ENCODE data around the gene LSM14A. TPM values are rescaled to one million over a fixed set of nuclear protein-coding genes. Genes with fewer than 3 reads are reported as not detected.

Gene LSM14A
- total and polyA plus RNA-seq, 8 donors, result 32.0 to 56.8 (median 43.4) TPM

DNA sequence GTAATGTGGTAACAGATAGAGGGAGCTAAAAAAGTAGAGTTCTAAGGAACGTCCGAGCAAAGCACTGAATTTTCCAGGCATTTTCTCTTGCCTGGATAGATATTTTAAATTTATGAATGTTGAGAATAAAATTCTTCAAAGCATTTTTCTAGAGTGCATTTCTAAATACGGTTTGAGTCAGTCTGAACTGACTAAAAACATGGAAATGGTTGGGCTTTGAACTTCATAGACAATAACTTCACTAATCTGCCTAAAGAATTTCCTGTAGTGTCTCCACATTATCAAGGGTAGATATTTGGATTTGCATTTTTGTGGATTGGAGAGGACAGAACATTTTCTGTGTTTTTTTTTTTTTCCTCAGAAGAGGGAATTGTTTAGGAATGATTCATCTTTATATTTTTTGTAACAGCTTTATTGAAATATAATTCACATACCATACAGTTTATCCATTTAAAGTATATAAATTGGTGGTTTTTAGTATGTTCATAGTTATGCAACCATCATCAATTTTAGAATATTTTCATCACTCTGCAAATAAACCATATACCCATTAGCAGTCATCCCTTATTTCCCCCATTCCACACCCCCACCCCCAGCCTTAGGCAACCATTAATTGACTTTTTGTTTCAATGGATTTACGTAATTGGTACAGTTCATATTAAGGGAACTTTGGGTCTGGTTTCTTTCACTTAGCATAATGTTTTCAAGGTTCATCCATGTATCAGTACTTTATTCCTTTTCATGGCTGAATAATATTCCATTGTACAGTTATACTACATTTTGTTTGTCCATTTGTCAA is 102.7 kb downstream of the LSM14A start:
- H3K4me1 ChIP-seq, result peaks cover 9 to 30% (median 19%) of the 10 kb centered on the region in 3 donors
- intact Hi-C loops (cut with DNase I), result no loop called here
- no peak overlapping the region for H3K4me3 ChIP-seq
- WGBS, 2 donors, result 71 to 82% methylated on average over 4 of the region's 4 CpGs
- H3K27ac ChIP-seq, result peak overlapping the region in 1 of 4 donors; percentile 15
- H3K36me3 ChIP-seq, result no peaks in the 10 kb centered on the region
- TF ChIP-seq, protein P1, sequence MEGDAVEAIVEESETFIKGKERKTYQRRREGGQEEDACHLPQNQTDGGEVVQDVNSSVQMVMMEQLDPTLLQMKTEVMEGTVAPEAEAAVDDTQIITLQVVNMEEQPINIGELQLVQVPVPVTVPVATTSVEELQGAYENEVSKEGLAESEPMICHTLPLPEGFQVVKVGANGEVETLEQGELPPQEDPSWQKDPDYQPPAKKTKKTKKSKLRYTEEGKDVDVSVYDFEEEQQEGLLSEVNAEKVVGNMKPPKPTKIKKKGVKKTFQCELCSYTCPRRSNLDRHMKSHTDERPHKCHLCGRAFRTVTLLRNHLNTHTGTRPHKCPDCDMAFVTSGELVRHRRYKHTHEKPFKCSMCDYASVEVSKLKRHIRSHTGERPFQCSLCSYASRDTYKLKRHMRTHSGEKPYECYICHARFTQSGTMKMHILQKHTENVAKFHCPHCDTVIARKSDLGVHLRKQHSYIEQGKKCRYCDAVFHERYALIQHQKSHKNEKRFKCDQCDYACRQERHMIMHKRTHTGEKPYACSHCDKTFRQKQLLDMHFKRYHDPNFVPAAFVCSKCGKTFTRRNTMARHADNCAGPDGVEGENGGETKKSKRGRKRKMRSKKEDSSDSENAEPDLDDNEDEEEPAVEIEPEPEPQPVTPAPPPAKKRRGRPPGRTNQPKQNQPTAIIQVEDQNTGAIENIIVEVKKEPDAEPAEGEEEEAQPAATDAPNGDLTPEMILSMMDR (IDR thresholded peaks at IDR 0.05), result no peak
- no peak for ATAC-seq
- DNase-seq, result no peak
- no peaks in the 10 kb centered on the region for H3K27me3 ChIP-seq
- no peaks in the 10 kb centered on the region for H3K9me3 ChIP-seq
- no peak for FAIRE-seq

DNA sequence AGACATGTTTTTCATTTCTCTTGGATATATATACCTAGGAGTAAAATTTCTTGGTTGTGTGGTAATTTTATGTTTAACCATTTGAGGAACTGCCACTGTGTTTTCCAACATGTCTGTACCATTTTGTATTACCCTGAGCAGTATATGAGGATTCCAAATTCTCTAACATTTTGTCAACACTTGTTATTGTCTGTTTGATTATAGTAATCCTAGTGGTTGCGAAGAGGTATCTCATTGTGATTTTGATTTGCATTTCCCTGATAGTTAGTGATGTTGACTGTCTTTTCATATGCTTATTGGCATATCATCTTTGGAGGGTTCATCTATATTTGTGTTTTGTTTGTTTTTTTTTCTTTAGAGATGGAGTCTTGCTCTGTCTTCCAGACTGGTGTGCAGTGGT is 103.4 kb downstream of the LSM14A start:
- Histone ChIP-seq H3K4me3 (no peak overlapping the region), H3K27ac (no peak overlapping the region), H3K9me3 (no peaks in the 10 kb centered on the region), H3K27me3 (no peaks in the 10 kb centered on the region), H3K4me1 (peaks cover 4 to 23% (median 13%) of the 10 kb centered on the region in 3 donors), H3K36me3 (no peaks in the 10 kb centered on the region)
- no peak for FAIRE-seq
- TF ChIP-seq, protein P1 (IDR thresholded peaks at IDR 0.05), result no peak
- DNase-seq, result no peak
- 97 to 98% methylated on average over 1 of the region's 1 CpG for WGBS, 2 donors
- intact Hi-C loops (cut with DNase I), result no loop called here
- no peak for ATAC-seq

DNA sequence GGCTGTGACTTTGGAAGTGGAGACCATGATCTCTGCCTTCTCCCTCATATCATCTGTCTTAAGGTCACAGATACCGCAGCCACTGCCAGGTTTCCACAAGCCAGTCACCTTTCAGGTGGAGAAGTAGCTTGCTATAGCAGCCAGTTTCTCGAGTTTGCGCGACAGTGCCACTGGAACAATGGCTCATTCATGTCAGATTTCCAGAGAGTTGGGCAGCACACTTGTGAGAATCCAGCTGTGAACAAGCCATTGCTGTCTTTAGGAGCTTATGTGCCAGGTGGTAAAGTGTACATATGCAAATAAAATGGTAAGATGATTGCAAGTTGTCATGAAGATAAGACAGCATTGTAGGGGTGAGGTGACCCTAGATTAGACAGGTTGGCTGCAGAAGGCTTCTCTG is 104.3 kb downstream of the LSM14A start:
- H3K4me3 ChIP-seq, result no peak overlapping the region
- no peak for FAIRE-seq

DNA sequence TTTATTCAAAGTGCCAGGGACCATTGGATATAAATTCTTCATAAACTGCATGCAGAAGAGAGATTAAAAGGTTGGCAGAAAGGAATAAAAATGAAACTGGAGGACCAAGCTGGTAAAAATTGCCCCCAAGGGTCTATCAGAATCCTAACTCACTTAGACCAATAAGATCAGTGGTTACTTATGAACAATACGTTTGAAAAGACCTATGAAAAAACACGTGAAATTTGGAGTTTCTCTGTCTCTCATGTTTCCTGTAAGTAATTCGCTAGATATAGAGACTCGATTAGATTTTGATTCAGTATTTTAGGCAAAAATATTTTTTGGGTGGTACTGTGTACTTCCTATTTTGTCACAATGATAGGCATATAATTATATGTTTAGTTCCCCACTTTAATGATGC is 104.9 kb downstream of the LSM14A start:
- intact Hi-C loops (cut with DNase I), result no loop called here
- Histone ChIP-seq H3K27me3 (no peaks in the 10 kb centered on the region), H3K4me3 (no peak overlapping the region), H3K27ac (peak overlapping the region in 1 of 4 donors; percentile 34), H3K4me1 (peaks cover 0 to 17% (median 6%) of the 10 kb centered on the region in 3 donors), H3K9me3 (no peaks in the 10 kb centered on the region), H3K36me3 (no peaks in the 10 kb centered on the region)
- no peak for ATAC-seq
- WGBS, 2 donors, result 71 to 74% methylated on average over 4 of the region's 4 CpGs
- TF ChIP-seq, protein P1 (IDR thresholded peaks at IDR 0.05), result no peak
- FAIRE-seq, result no peak
- no peak for DNase-seq

More for the DNA sequence above, 104.3 kb downstream of the LSM14A start:
- DNase-seq, result peak in 1 of 6 donors; percentile 48
- intact Hi-C loops (cut with DNase I), result no loop called here
- peaks cover 0 to 16% (median 6%) of the 10 kb centered on the region in 3 donors for H3K4me1 ChIP-seq
- H3K27me3 ChIP-seq, result no peaks in the 10 kb centered on the region
- TF ChIP-seq, protein P1 (IDR thresholded peaks at IDR 0.05), result no peak
- peak overlapping the region in 1 of 4 donors; percentile 34 for H3K27ac ChIP-seq
- WGBS, 2 donors, result 8 to 13% methylated on average over 4 of the region's 4 CpGs
- H3K36me3 ChIP-seq, result no peaks in the 10 kb centered on the region
- peak; percentile 60 to 85 (median 74) for ATAC-seq
- H3K9me3 ChIP-seq, result no peaks in the 10 kb centered on the region

DNA sequence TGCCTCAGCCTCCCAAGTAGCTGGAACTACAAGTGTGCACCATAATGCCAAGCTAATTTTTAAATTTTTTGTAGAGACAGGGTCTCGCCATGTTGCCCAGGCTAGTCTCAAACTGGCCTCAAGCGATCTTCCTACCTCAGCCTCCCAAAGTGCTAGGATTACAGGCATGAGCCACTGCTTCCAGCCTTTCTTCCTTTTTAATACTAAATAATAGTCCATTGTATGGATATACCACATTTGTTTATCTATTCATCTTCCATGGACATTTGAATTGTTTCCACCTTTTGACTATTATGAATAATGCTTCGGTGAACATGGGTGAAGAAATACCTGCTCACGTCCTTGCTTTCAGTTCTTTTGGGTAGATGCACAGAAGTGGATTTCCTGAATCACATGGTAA is 106.5 kb downstream of the LSM14A start:
- peaks cover 0 to 29% (median 6%) of the 10 kb centered on the region in 3 donors for H3K4me1 ChIP-seq
- no peak for ATAC-seq
- intact Hi-C loops (cut with DNase I), result no loop called here

More for the DNA sequence above, 106.5 kb downstream of the LSM14A start:
- DNase-seq (no peak), FAIRE-seq (no peak)
- TF ChIP-seq, protein P1 (IDR thresholded peaks at IDR 0.05), result no peak
- no peaks in the 10 kb centered on the region for H3K9me3 ChIP-seq
- no peaks in the 10 kb centered on the region for H3K27me3 ChIP-seq
- H3K4me3 ChIP-seq, result no peak overlapping the region
- no peak overlapping the region for H3K27ac ChIP-seq
- 95 to 98% methylated on average over 4 of the region's 4 CpGs for WGBS, 2 donors
- H3K36me3 ChIP-seq, result no peaks in the 10 kb centered on the region

Data from pancreas (tissue), 10 donors.